HuH-7.5 (cell line): ENCODE measurements around the gene NDST1.
"Not testable (repeated sequence)": the region's sequence is repeated elsewhere in the genome, so short reads cannot be mapped to it uniquely, and the experiment has no call there.

Experiments
- DNase-seq: peaks from one replicate; pipeline ENCODE4 v3.0.0; 2011; ENCODE audit warnings: low spot score

NDST1 gene

DNA sequence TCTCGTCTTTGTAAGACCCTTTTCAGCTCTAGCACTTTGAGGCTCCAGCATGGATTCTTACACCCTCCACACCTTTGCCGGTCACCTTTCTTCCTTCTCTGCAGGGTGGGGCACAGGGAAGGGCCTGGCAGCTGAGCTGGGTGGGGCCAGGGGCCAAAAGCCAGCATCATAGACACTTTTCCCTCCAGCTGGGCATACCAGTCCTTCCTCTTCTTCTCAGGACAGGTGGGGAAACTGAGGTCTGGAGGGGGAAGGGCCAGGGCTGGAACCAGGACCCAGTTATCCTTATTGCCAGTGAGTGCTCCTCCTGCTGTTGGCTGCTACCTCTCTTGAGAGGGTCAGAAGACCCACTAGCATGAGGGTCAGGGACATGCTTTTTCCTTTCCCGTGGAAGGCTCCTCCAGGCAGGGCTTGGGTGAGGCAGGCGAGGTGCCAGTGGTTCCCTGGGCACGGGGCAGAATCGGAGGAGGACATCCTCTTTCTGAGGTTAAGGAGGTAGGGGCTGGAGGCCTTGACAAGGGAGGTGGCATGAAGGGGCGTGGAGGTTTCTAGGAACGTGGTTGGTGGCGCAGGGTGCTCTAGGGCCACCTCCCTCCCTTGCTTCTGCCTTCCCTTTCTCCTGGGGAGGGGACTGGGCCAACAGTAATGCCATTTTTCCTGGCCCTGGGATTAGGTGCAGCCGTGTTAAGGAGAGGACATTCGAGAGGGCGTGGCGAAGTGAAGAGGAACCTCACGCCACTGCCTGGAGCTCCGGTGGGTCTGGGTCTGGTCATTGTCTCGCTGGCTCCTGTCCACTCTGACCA, at the start of gene NDST1:
NDST1 (plus strand) TSS at position 658 of the 803 bp plus-strand sequence. CDS start 13,124 bp downstream, outside the sequence.
- DNase-seq, result no peak

DNA sequence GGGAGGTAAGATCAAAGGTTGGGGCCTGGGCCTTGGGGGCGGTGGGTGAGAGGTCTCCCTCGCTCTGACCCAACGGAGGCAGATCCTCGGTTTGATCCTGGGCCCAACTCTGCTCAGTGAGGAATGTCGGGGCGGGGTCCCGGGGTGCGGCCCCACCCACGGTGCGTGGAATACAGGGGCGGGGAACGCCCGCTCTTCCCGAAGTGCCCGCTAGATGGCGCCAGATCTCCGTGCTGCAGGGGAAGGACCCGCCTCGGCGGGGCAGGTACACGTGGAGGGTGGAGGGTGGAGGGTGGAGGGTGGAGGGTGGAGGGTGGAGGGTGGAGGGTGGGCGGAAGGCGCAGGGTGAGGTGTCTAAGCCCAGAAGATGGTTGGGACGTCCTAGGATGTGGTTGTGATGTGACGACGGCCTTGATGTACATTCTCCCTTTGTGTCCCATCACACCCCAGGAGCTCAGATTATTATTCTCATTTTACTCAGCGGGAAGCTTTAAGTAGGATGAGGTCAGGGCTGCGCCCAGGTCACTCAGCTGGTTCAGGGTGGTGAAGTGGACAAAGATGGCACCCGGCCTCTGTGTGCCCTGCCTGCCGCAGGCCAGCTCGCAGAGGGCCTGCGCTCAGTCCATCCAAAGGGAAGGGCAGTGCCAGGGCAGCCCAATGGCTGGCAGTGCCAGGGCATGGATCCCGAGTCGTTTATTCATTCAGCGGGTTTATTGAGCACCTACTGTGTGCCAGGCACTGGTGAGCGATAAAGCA, 49.0 kb upstream of the NDST1 start:
- peak; percentile 64 for DNase-seq

DNA sequence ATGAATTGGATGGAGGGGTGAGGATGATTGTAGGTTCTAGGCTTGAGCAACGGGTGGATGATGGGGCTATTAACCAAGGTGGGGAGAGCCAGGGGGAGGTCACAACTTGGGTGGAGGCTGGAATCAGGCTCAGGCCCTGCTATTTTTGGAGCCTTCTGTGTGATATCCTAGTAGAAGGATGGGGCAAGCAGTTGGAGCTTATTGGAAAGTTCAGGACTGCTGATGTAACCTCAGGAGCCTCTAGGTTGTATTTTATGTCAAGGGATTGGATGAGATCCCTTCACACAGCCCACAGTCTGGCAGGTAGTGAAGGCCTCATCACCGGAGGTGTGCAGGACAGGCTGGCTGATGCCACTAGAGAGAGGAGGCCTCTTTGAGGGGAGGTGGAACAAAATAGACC, 47.1 kb upstream of the NDST1 start:
- DNase-seq, result no peak

DNA sequence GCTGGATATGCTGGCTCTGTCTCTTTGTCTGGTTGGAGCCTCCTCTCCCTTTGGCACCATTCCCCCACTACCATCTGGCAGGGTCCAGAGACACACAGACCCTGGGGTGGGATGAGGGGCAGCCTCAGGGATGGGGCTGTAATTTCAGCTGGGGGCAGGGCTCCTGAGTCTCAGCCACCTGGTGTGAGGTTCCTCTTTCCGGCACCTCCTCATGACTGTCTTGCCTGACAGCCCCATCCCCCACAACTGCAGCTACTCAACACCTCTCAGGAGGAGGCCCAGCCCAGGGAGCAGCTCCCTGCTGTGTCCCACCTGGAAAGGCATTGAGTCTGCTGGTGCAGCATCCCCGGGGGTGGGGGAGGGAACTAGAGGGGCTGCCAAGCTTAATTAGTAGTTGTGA, 46.7 kb upstream of the NDST1 start:
- no peak for DNase-seq

DNA sequence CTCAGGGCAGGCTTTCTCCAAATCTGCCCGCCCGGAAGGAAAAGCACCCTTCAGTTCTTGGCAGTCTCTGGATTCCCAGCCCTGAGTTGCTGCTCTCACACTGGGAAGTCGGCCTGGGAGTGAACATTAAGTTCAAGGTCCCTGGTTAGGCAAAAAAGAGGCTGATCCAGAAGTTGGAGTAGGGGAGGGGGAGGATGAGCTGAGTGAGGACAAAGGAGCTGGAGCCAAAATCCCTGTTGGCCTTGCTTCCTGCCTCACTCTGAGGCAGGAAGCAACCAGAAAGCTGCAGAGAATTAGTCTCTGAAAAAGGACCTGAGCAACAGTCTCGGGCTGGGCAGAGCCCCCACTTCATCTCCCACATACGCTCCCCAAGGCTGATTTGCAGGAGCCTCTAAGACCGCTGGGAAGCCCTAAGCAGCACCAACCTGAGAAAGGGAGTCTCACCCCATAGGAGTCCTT, 43.3 kb upstream of the NDST1 start:
- no peak for DNase-seq

DNA sequence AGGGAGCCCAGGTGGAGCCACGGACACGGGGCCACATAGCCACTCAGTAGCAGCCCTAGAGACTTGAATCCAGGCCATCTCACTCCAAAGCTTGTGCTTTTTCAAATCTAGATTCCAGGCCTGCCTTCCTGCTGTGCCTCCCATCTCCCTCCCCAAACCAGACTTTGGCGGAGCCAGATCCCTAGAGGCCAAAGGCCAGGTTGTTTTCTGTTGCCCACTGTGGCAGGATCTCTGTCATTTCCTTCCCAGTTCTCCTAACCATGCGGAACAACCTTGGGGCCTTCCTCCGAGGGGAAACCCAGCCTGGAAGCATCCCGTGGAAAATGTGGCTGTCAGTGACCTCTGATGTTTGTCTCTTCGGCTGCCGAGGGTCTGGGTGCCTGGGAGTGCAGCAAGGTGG, 42.0 kb upstream of the NDST1 start:
- DNase-seq, result no peak

DNA sequence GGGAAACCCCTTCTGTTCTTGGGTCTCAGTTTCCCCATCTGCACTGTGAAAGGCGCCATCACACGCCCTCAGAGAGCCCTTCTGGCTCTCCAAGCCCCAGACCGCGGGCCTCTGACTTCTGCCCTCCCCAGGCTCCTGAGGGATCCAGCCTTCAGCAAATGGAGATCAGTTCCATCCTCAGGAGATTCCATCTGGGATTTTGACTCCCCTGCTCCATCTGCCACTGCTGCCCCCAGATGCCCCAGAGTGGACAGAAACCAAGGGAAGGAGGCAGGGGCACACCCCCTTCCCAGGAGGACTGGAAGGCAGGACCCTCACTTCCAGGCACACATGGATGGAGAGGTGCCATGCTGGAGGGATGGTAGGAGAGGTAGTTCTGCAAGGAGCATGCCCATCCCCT, 39.7 kb upstream of the NDST1 start:
- DNase-seq, result no peak

DNA sequence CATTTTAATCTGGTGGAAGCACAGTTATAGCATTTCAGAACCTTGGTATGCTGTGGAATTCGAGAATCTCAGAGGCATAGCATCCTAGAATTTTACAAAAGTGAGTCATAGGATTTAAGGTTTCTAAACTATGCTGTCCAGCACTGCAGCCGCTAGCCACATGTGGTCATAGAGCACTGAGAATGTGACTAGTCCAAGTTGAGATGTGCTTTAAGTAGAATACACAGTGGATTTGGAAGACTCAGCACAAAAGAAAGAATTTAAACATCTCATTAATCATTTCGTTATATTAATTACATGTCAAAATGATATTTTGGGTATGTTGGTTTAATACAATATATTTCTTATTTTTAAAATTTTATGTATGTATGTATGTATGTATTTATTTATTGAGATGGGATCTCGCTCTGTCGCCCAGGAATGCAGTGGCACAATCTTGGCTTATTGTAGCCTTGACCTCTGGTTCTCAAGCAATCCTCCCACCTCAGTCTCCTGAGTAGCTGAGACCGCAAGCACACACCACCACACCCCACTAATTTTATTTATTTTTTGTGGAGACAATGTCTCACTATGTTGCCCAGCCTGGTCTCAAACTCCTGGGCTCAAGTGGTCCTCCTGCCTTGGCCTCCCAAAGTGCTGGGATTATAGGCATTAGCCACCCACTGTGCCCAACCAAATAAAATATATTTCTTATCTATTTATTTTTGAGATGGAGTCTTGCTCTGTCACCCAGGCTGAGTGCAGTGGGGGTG, 38.0 kb upstream of the NDST1 start:
- no peak for DNase-seq

DNA sequence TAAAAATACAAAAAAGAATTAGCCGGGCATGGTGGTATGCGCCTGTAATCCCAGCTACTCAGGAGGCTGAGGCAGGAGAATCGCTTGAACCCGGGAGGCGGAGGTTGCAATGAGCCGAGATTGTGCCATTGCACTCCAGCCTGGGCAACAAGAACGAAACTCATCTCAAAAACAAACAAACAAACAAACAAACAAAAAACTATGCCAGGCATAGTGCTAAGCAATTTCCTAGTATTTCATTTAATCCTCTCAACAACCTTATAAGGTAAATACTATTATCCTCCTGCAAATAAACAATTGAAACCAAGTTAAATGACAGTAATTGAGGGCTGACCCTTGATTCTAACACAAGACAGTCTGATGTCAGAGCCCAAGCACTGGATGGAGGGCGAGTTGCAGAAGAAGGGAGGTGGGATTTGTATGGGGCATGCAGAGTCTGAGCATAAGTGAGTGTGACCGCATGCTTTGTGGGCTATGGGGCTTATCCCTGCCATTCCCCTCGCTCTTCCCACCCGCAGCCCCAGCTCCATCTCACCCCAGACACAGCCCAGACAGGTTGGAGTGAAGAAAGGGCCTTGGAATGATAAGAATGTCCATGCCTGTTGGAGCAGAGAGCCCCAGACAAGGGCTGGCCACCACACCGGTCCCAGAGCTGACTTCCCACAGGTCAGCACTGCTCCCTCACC, 34.1 kb upstream of the NDST1 start:
- DNase-seq, result no peak

DNA sequence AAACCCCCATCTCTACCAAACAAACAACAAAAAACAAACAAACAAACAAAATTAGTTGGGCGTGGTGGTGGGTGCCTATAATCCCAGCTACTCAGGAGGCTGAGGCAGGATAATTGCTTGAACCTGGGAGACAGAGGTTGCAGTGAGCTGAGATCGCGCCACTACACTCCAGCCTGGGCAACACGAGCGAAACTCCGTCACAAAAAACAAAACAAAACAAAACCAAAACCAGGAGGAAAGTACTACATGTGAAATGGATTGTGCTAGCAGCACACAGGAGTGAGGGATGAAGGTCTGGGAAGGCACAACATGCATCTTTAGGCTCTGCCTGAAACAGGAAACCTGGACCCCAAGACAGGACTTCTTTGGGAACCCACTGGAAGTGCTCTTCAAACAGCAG, 31.4 kb upstream of the NDST1 start:
- DNase-seq, result not testable (repeated sequence)

DNA sequence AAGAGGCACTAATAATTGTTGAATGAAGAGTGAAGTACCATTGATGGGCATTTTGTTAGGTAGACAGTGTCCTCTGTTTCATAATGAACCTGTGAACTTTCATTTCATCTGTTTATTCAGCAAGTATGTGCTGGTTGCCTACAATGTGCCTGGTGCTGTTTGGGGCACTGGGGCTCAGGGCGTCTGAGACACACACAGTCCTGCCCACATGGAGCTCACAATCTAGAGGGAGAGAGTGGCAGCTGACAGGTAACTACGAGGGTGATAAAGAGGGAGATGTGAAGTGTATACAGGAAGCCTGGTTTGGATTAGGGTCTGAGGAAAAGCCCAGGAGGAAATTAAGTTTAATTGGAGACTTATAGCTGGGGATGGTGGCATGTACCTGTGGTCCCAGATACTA, 28.5 kb upstream of the NDST1 start:
- no peak for DNase-seq

DNA sequence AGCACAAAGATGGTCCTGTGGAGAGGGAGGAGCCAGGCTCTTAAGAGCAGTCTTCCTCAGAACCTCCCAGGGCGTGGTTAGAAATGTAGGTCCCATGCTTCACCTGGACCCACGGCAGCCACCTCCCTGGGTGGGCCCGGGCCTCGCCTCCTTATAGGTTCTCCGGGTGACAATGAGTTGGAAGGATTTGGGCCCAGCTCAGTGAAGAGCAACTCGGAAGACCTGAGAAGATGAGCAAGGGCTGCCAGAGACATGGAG, 26.3 kb upstream of the NDST1 start:
- no peak for DNase-seq

DNA sequence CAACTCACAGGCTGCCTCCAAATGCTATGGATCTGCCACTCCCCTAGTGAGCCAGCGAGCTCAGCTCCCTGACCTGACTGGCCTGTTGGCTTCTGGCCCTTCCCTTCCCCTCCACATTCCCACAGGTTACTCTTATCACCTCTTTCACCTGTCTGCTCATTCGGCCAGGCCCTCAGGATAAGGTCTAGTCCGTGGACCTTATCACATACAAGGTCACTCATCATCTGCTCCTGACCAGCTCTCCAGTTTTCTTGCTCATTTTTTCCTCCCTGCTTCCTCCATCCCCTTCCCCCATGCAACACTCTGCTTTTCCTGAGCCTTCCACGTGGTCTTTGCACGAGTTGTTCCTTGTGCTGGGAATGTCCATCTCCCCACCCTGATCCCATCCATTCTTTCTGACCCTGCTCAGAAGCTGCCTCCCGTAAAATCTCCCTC, 25.9 kb upstream of the NDST1 start:
- no peak for DNase-seq

DNA sequence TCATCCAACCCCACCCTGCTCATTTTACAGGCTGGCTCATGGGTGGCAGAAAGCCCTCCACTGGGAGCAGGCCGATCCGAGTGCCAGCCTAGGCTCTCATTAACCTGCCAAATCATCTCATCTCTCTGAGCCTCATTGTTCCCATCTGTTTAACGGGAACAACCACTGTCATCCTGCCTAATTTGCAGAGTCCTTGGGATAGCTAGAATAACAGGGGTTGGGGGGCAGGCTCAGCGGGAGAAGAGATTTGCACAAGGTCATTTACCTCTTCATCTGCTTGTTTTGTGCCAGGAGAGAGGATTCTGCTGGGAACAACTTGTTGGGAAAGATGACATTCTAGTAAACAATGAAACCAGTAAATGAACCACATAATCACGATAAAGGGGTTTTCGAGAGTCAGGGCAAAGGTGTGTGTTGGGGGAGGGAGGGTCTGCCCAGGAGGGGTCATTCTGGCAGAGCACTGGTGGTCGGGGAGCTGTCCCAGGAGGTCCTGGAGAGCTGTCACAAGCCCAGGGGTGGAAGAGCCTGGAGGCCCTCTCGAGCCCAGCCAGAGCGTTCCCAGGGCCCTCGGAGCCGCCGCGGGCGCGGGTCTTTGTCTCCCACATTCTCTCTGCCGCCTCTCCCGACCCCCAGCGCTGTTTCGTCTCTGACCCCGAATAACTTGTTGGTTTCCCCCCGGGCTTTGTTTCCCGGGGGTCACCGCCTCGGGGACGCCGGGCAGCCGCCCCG, 22.8 kb upstream of the NDST1 start:
- DNase-seq, result peak; percentile 49

DNA sequence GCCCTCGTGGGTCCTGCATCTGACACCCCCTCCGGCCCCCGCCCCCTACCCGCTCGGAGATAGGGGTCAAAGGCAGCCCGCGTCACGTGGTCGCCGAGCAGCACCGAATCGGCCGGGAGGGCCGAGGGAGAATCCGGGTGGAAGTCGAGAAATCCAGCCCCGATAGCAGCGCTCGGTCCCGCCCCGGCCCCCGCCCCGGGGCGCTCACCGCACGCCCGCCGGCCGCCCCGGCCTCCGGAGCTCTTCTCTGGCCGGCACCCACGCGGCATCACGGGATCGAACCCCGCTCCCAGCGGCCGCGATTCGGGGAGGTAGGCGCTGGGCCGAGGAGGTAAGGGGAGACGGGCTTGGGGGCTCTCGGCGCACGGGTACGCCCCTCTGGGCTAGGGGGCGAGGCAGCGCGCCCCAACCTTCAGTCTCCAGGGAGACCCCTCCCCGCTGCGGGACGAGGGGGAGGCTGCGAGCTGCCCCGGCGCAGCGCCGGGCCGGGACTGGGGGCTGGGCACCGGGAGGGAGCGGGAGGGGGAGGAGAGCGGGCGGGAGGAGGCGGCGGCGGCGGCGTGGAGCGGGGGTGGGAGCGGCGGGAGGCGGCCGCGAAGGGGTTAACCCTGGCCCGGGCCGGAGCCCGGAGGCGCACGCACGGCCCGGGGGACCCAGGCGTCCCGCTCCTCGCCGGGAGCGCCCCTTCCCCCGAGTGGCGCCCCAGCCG, 22.1 kb upstream of the NDST1 start:
- DNase-seq, result peak; percentile 85

DNA sequence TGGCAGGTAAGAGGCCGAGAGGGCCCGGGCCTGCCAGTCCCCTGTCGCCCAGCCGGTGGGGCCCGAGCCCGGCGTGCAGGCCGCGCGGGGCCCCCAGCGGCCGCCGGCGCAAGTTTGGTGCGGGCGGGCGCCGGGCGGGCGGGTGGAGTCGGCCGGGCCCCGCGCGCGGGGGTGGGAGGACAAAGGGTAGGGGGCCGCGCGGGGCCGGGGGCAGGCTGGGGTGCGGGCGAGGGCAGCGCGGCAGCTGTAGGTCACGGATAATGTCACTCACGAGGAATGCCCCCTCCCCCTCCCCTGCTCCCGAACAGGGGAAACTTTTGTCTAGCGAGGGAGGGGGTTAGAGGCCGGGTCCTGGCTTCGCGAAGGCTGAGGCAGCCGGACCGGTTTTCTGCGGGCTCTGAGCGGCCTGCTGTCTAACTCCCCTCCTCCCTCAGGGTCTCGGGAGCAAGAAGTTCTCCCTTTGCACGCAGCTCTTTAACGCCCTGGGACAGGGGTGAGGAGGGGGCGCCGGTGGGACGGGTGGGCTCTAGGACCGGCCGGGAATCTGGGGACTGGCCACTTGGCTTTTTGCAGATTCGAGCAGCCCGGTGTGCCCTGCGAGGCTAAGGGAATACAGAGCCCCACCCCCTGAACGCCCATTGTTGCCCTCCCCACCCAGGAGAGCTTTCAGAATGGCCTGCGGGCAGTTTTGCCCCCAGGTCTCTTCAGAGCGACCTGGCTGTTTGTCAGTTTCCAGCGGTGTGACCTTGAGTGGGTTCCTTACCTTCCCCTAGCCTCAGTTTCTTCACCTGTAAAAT, 21.3 kb upstream of the NDST1 start:
- DNase-seq, result peak; percentile 81

DNA sequence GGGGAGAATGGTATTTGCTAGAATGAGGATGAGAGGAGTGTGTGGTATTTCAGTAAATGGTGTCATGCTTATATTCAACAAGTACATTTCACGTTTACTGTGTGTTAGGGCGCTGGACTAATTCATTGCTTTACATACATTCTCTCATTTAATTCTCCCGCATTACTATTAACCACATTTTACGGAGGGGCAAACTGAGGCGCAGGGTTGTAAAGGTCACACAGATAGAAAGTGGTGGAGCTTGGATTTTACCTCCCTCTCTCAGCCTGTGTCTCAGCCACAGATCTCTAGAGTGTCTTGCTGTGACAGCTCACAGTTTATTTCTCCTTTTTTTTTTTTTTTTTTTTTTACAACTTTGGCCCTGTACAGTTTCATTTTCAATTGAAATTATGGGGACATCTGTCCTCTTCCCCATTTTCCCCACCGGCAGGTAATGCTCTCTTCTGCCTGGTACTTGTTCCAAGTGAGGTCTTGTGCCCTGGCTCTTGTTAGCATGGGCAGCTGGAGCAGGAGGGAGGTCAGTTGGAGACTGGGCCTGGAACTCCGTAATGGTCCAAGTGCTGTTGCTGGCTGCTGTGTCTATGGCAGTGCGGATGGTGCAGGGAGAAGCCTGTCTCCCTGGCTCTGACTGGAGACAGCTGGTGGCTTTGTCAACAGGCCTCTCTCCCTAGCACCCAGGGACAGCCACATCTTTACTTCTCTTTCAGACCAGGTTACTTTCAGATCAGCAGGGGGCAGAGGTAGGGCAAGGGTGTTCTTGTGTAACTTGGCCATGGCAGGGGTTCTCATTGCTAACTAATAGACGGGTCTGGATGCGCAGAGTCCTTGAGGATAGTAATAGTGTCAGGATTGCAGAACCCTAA, 20.5 kb upstream of the NDST1 start:
- DNase-seq, result peak; percentile 50

DNA sequence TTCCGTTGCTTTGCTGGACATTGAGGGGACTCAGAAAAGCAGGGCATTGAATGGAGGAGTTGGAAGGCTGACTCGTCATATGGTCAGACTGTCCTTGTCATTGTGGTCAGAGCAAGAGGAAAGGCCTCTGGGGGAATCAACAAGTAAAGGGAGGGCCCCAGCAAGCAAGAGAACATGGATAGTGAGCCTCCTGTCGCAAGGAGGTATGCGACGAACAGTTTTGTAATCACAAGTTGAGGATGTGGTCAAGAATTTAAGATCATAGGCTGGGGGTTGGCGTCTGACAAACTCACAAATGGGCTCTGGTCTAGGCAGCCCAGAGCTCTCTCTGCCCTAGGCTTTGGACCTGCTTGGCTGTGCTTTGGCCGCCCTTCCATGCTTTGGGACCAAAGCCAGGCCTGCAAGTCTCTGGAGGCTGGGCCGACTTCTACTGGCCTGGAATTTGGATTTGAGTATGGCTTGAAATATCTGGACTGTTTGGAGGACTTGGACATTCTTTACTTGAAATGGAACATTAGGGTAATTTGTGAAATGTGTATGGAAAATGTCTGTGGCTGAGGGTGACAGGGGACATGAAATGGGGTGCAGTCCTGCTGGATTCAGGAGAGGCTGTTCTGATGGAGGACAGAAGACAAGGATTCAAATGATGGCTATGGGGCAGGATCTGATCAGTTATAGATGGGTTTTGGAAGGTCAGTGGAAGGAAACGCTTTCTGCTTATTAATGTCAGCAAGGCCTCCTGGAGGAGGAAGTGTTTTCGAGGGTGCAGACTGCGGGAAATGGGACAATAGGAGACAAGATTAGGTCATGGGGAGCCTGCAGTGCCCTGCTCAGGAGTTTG, 19.2 kb upstream of the NDST1 start:
- DNase-seq, result no peak
